Measurements from ENCODE around the gene FAM3A.

GRCh38 chrX:154487518-154488290 is 28.3 kb downstream of the FAM3A start:
- TF ChIP-seq CTCF (IDR thresholded peaks at IDR 0.05; ENCODE audit: control extremely low read depth in 1 of 3, insufficient read depth in 1 of 3, low read depth in 1 of 3, low read length in 3 of 3) (no peak), EZH2 (IDR thresholded peaks at IDR 0.05; ENCODE audit: low read depth, low read length, severe bottlenecking) (no peak), SUZ12 (IDR thresholded peaks at IDR 0.05; ENCODE audit: low read length) (no peak), JUND (IDR thresholded peaks at IDR 0.05; ENCODE audit: low read length) (no peak), EP300 (IDR thresholded peaks at IDR 0.05; ENCODE audit: borderline replicate concordance in 1 of 2, low read depth in 2 of 2, low read length in 2 of 2) (no peak), SIN3A (conservative IDR thresholded peaks at IDR 0.05 in 1 of 2, IDR thresholded peaks at IDR 0.05 in 1 of 2; ENCODE audit: low read depth in 1 of 2, low read length in 2 of 2) (no peak), RFX5 (IDR thresholded peaks at IDR 0.05; ENCODE audit: borderline replicate concordance, low read depth, low read length) (no peak), CREB1 (IDR thresholded peaks at IDR 0.05) (no peak), JUN (IDR thresholded peaks at IDR 0.05; ENCODE audit: low read depth, low read length) (no peak), CHD1 (IDR thresholded peaks at IDR 0.05; ENCODE audit: low read depth, low read length) (no peak)

Measured in H1 (cell line).